H9 (cell line): ENCODE data around the gene DCTN2. TPM values are rescaled to one million over a fixed set of nuclear protein-coding genes. Genes with fewer than 3 reads are reported as not detected.
A peak's percentile ranks its signal among the peaks of the same experiment; 100 is the strongest.

Experiments
- DNase-seq: peaks from one replicate; pipeline ENCODE4 v3.0.0-alpha.2; 2017
- H2AFZ ChIP-seq: one replicate; pipeline ENCODE4 v1.6.1; 2013; ENCODE audit warnings: mild to moderate bottlenecking, low read length, control low read depth, moderate library complexity
- H2AK5ac ChIP-seq: 2 replicates; pipeline ENCODE4 v1.6.1; 2013; ENCODE audit warnings: low read length, control low read depth, mixed read lengths; ENCODE audit not compliant: insufficient read length
- H2BK120ac ChIP-seq: one replicate; pipeline ENCODE4 v1.6.1; 2013; ENCODE audit warnings: low read depth, mild to moderate bottlenecking, low read length, control low read depth, inconsistent platforms; ENCODE audit not compliant: poor library complexity, severe bottlenecking
- H2BK12ac ChIP-seq: 2 replicates; pipeline ENCODE4 v1.6.1; 2013; ENCODE audit warnings: low read length, control low read depth, mixed read lengths, low read depth; ENCODE audit not compliant: insufficient read length
- H2BK15ac ChIP-seq: 2 replicates; pipeline ENCODE4 v1.6.1; 2013; ENCODE audit warnings: low read depth, low read length, control low read depth
- H2BK20ac ChIP-seq: one replicate; pipeline ENCODE4 v1.6.1; 2013; ENCODE audit warnings: low read depth, mild to moderate bottlenecking, low read length, control low read depth, inconsistent platforms; ENCODE audit not compliant: poor library complexity, severe bottlenecking
- H2BK5ac ChIP-seq: 2 replicates; pipeline ENCODE4 v1.6.1; 2013; ENCODE audit warnings: low read length, control low read depth, mixed read lengths; ENCODE audit not compliant: insufficient read length
- H3K14ac ChIP-seq: 2 replicates; pipeline ENCODE4 v1.6.1; 2013; ENCODE audit warnings: low read length, control low read depth; ENCODE audit not compliant: insufficient read depth
- H3K18ac ChIP-seq: 2 replicates; pipeline ENCODE4 v1.6.1; 2013; ENCODE audit warnings: low read depth, mild to moderate bottlenecking, mixed read lengths, low read length, control low read depth; ENCODE audit not compliant: insufficient read length
- H3K23ac ChIP-seq: 2 replicates; pipeline ENCODE4 v1.6.1; 2013; ENCODE audit warnings: low read length, control low read depth, mixed read lengths, low read depth; ENCODE audit not compliant: insufficient read length
- H3K23me2 ChIP-seq: 2 replicates; pipeline ENCODE4 v1.6.1; 2013; ENCODE audit warnings: low read depth, mild to moderate bottlenecking, mixed read lengths, low read length, control low read depth; ENCODE audit not compliant: insufficient read length, poor library complexity, severe bottlenecking
- H3K27ac ChIP-seq: 2 replicates; pipeline ENCODE4 v1.5.1; 2013; ENCODE audit warnings: low read length, control low read depth, mixed read lengths, low read depth; ENCODE audit not compliant: insufficient read length
- H3K27me3 ChIP-seq: 2 replicates; pipeline ENCODE4 v1.6.1; 2013; ENCODE audit warnings: low read length, control low read depth, inconsistent platforms; ENCODE audit not compliant: insufficient read depth
- H3K4ac ChIP-seq: 2 replicates; pipeline ENCODE4 v1.6.1; 2013; ENCODE audit warnings: low read depth, mild to moderate bottlenecking, control low read depth, inconsistent platforms, low read length, moderate library complexity
- H3K4me1 ChIP-seq: 2 replicates; pipeline ENCODE4 v1.6.1; 2013; ENCODE audit warnings: low read length, control low read depth, inconsistent platforms; ENCODE audit not compliant: insufficient read depth
- H3K4me2 ChIP-seq: 2 replicates; pipeline ENCODE4 v1.6.1; 2013; ENCODE audit warnings: low read length, control low read depth, mixed read lengths; ENCODE audit not compliant: insufficient read length, insufficient read depth
- H3K56ac ChIP-seq: 2 replicates; pipeline ENCODE4 v1.6.1; 2013; ENCODE audit warnings: low read depth, mild to moderate bottlenecking, mixed read lengths, low read length, control low read depth; ENCODE audit not compliant: insufficient read length
- H3K79me1 ChIP-seq: 2 replicates; pipeline ENCODE4 v1.6.1; 2013; ENCODE audit warnings: low read depth, mild to moderate bottlenecking, moderate library complexity, low read length, control low read depth, inconsistent platforms; ENCODE audit not compliant: insufficient read depth, poor library complexity, severe bottlenecking
- H3K79me2 ChIP-seq: 2 replicates; pipeline ENCODE4 v1.6.1; 2013; ENCODE audit warnings: low read length, control low read depth, inconsistent platforms; ENCODE audit not compliant: insufficient read depth
- H3K9ac ChIP-seq: 2 replicates; pipeline ENCODE4 v1.6.1; 2013; ENCODE audit warnings: low read length, control low read depth, mixed read lengths; ENCODE audit not compliant: insufficient read length; ENCODE audit errors: extremely low read depth
- H3K9me3 ChIP-seq: one replicate; pipeline ENCODE4 v1.6.1; 2013; ENCODE audit warnings: low read depth, low read length, inconsistent platforms; ENCODE audit not compliant: control insufficient read depth
- H3T11ph ChIP-seq: one replicate; pipeline ENCODE4 v1.6.1; 2013; ENCODE audit warnings: mild to moderate bottlenecking, low read length, control low read depth, inconsistent platforms
- H4K20me1 ChIP-seq: one replicate; pipeline ENCODE4 v1.6.1; 2013; ENCODE audit not compliant: control insufficient read depth, insufficient read length, insufficient read depth
- H4K5ac ChIP-seq: 2 replicates; pipeline ENCODE4 v1.6.1; 2013; ENCODE audit warnings: low read depth, mild to moderate bottlenecking, mixed read lengths, low read length, control low read depth; ENCODE audit not compliant: insufficient read length
- H4K8ac ChIP-seq: replicated peaks from 2 replicates; pipeline ENCODE4 v1.6.1; 2013; ENCODE audit warnings: low read length, control low read depth, mixed read lengths, low read depth; ENCODE audit not compliant: insufficient read length
- H4K91ac ChIP-seq: 2 replicates; pipeline ENCODE4 v1.6.1; 2013; ENCODE audit warnings: low read depth, mild to moderate bottlenecking, moderate library complexity, mixed read lengths, low read length, control low read depth; ENCODE audit not compliant: insufficient read length
- H3K27ac Mint-ChIP-seq, 3 experiments: 2 replicates in 2 of 3; 3 replicates in 1 of 3; pipeline ENCODE4 v1.8.0; 2020 to 2021; ENCODE audit warnings: mixed read lengths in 3 of 3, mild to moderate bottlenecking in 1 of 3, moderate library complexity in 1 of 3
- H3K27me3 Mint-ChIP-seq: 2 replicates; pipeline ENCODE4 v1.8.0; 2021; ENCODE audit warnings: low read depth, mild to moderate bottlenecking, moderate library complexity, mixed read lengths
- H3K36me3 Mint-ChIP-seq, 3 experiments: 2 replicates in 2 of 3; 3 replicates in 1 of 3; pipeline ENCODE4 v1.8.0; 2020 to 2021; ENCODE audit warnings: low read depth in 3 of 3, mixed read lengths in 3 of 3; ENCODE audit not compliant: insufficient read depth in 1 of 3
- H3K4me1 Mint-ChIP-seq, 2 experiments: 2 replicates each; pipeline ENCODE4 v1.8.0; 2020; ENCODE audit warnings: mixed read lengths in 2 of 2
- H3K4me3 Mint-ChIP-seq, 2 experiments: 2 replicates in 1 of 2; 3 replicates in 1 of 2; pipeline ENCODE4 v1.8.0; 2020 to 2021; ENCODE audit warnings: mild to moderate bottlenecking in 2 of 2, mixed read lengths in 2 of 2, moderate library complexity in 1 of 2
- H3K9me3 Mint-ChIP-seq, 2 experiments: 2 replicates in 1 of 2; 3 replicates in 1 of 2; pipeline ENCODE4 v1.8.0; 2020; ENCODE audit warnings: mild to moderate bottlenecking in 2 of 2, mixed read lengths in 2 of 2, moderate library complexity in 1 of 2
- WGBS: extraction: QIAGEN DNeasy Blood & Tissue Kit; methylation state at CpG from one replicate; pipeline ENCODE4 v1.1.7; 2013; ENCODE audit warnings: missing lambda C conversion rate, low lambda C conversion rate, mixed read lengths; ENCODE audit not compliant: insufficient read length; ENCODE audit errors: extremely low coverage; 5-methylcytosine and 5-hydroxymethylcytosine counted together
- total RNA-seq: library from RNA; stranded (reverse); gene quantifications from 2 replicates; pipeline ENCODE4 v1.2.1, GENCODE V29; 2021
- TF ChIP-seq, protein P1 (sequence below): fragments of 200-600 bp; sonication (generic); conservative IDR thresholded peaks from 3 replicates; pipeline ENCODE4 v1.8.0; 2021; ENCODE audit warnings: antibody characterized with exemption, mild to moderate bottlenecking

The DCTN2 gene
- total RNA-seq, 1 experiment from 2014 or later, result 97.7 TPM

DNA sequence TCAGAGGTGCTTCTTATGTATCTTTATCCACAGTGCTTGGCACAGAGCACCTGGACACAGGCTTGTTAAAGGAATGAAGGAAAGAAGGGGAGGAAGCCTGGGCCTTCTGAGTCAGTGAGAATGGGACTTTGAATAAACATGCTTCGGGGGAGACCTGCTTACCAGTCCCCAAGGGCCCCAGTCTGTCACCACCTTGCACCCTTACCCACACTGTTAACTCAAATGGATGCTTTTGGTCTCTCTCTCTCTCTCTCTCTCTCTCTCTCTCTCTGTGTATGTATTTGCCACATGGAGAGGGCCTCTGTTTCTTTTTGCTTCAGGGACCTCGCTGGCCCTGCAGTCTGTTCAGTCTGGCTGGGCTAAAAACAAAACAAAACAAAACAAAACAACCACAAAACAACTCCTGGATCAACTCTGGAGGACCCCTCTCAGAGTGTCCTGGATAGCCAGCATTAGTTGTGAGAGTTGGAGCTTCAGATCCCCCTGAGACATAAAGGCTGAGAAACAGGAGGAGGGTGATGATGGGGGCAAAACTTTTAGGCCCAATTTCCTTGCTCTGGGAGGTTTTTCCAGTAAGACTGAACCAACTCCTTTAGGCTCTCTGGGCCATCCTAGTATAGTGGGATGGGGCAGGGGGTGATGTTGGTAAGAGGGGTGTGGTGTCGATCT, 4.8 kb upstream of the DCTN2 start:
- Histone ChIP-seq H4K20me1 (no peaks in the 10 kb centered on the region), H3K4me1 (peaks cover 5% of the 10 kb centered on the region; the same call in 1 of the 2 replicates), H2BK20ac (no peak overlapping the region), H3K23me2 (peaks cover 10% of the 10 kb centered on the region), H3K9ac (no peak overlapping the region), H4K8ac (no peak overlapping the region), H3K23ac (no peak overlapping the region), H2AFZ (no peak overlapping the region), H3K4ac (no peak overlapping the region), H3T11ph (no peak overlapping the region), H2BK120ac (no peak overlapping the region), H4K91ac (no peak overlapping the region), H4K5ac (no peak overlapping the region), H2BK5ac (no peak overlapping the region), H2AK5ac (no peak overlapping the region), H3K27ac (no peak overlapping the region), H3K27me3 (no peaks in the 10 kb centered on the region; the same call in 1 of the 2 replicates), H3K79me2 (peaks cover 2% of the 10 kb centered on the region; the same call in 1 of the 2 replicates), H3K56ac (no peak overlapping the region), H2BK12ac (no peak overlapping the region), H3K4me2 (no peak overlapping the region), H2BK15ac (no peak overlapping the region), H3K18ac (no peak overlapping the region), H3K9me3 (no peaks in the 10 kb centered on the region), H3K14ac (no peak overlapping the region), H3K79me1 (peaks cover 2% of the 10 kb centered on the region)
- H3K4me1 Mint-ChIP-seq, result peaks cover 46 to 62% of the 10 kb centered on the region in 2 experiments
- peaks cover 3 to 4% (median 3%) of the 10 kb centered on the region in 3 experiments; a peak in 4 of 7 replicates for H3K36me3 Mint-ChIP-seq
- no peak for DNase-seq
- no peak overlapping the region for H3K27ac Mint-ChIP-seq
- peaks cover 22% of the 10 kb centered on the region for H3K27me3 Mint-ChIP-seq
- H3K9me3 Mint-ChIP-seq, result no peaks in the 10 kb centered on the region
- WGBS, result no CpG with 5 or more reads among the region's 3 CpGs
- H3K4me3 Mint-ChIP-seq, result peak overlapping the region; percentile 84 to 89
- TF ChIP-seq, protein P1, sequence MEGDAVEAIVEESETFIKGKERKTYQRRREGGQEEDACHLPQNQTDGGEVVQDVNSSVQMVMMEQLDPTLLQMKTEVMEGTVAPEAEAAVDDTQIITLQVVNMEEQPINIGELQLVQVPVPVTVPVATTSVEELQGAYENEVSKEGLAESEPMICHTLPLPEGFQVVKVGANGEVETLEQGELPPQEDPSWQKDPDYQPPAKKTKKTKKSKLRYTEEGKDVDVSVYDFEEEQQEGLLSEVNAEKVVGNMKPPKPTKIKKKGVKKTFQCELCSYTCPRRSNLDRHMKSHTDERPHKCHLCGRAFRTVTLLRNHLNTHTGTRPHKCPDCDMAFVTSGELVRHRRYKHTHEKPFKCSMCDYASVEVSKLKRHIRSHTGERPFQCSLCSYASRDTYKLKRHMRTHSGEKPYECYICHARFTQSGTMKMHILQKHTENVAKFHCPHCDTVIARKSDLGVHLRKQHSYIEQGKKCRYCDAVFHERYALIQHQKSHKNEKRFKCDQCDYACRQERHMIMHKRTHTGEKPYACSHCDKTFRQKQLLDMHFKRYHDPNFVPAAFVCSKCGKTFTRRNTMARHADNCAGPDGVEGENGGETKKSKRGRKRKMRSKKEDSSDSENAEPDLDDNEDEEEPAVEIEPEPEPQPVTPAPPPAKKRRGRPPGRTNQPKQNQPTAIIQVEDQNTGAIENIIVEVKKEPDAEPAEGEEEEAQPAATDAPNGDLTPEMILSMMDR, result no peak
